ENCODE results near the gene ADI1. TPM values are rescaled to one million over a fixed set of nuclear protein-coding genes. Genes with fewer than 3 reads are reported as not detected.

Gene ADI1, protein sequence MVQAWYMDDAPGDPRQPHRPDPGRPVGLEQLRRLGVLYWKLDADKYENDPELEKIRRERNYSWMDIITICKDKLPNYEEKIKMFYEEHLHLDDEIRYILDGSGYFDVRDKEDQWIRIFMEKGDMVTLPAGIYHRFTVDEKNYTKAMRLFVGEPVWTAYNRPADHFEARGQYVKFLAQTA
- 10 to 100 TPM; 22.8 to 23.7 TPM for total RNA-seq

DNA sequence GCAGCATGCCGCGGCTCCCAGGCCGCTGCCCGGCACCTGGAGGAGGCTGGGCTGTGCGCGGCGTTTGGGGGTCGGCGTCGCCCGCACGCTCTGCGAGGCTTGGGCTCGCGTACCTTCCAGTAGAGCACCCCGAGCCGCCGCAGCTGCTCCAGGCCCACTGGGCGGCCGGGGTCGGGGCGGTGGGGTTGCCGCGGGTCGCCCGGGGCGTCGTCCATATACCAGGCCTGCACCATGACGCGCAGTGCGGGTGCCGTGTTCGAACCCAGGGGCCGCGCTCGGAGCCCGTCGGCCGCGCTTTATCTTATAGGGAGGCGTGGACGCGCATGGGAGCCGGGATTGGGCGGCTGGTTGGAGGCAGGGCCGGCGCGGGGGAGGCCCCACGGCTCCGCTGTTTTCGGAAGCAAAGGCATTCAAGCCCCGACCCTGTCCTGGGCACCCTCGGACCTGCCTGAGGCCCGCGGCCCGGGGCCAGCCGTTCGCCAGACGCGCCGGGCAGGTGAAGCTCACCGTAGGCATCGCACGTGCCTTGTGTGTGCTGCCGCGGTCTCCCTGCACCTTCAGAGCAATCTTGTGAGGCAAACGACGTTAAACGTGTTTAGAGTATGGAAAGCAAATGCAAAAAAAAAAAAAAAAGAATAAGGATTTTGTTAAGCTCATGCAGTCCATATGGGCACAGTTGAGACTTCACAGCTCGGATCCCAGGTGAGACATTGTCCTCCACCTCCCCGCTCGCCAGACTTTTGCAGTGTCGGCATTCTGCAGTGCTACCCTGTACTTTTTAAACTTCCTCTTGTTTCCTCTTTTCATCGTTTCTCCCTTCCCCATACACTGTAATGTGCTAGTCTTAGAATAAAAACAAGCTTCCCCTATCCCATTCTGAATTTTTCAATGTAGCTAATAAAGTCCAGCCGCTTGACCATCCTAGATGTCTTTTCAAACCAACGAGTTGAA lies at the start of gene ADI1:
Gene ADI1 (minus strand): TSS at position 277 of the 951 bp plus-strand sequence. CDS start 44 bp downstream, at position 233.
- Mint-ChIP-seq H3K4me3 (peak within 1 kb of the TSS; percentile 88), H3K4me1 (peaks cover 32% of the 10 kb centered on the region), H3K27ac (peak within 1 kb of the TSS; percentile 62), H3K9me3 (peaks cover 3% of the 10 kb centered on the region), H3K27me3 (no peaks in the 10 kb centered on the region), H3K36me3 (peaks cover 30% of the 10 kb centered on the region)
- peak; percentile 85 for DNase-seq

DNA sequence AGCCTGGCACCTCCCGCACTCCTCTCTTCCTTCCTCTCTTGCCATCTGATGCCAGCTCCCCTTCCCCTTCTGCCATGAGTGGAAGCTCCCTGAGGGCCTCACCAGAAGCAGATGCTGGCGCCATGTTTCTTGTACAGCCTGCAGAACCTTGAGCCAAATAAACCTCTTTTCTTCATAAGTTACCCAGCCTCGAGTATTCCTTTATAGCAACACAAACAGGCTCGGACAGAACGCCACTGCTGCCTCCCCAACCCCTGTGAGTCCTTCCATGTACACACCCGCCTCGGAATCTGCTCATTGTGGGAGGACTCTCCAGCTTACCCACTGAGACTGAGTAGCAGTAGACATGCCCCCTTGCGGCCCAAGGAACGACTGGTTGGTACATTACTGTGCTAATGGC lies 47.5 kb upstream of the ADI1 start:
- H3K4me3 Mint-ChIP-seq = no peak overlapping the region
- peaks cover 10% of the 10 kb centered on the region for H3K36me3 Mint-ChIP-seq
- no peaks in the 10 kb centered on the region for H3K27me3 Mint-ChIP-seq
- H3K9me3 Mint-ChIP-seq = peaks cover 2% of the 10 kb centered on the region
- DNase-seq = no peak
- H3K27ac Mint-ChIP-seq = no peak overlapping the region
- peaks cover 3% of the 10 kb centered on the region for H3K4me1 Mint-ChIP-seq

DNA sequence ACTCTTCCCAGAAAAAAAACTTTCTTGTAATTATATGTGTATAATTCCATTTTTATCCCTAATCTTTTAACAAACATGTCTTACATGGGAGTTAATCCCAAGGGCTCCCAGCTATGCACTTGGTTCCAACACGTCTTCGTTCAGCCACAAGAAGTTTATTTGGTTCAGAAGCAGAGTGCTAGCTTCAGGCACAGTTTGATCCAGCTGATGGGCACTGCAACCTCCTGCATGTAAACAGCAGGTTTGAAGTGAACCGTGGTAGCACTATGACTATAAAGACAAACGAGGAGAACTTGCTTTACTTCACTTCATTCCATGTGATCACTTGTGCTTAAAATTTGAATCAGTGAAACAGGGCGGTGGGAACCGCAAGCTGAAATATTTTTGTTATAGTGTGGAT lies 45.8 kb upstream of the ADI1 start:
- Mint-ChIP-seq H3K4me3 (no peak overlapping the region), H3K4me1 (peaks cover 7% of the 10 kb centered on the region), H3K9me3 (peaks cover 2% of the 10 kb centered on the region), H3K36me3 (peaks cover 14% of the 10 kb centered on the region), H3K27ac (no peak overlapping the region), H3K27me3 (no peaks in the 10 kb centered on the region)
- no peak for DNase-seq

DNA sequence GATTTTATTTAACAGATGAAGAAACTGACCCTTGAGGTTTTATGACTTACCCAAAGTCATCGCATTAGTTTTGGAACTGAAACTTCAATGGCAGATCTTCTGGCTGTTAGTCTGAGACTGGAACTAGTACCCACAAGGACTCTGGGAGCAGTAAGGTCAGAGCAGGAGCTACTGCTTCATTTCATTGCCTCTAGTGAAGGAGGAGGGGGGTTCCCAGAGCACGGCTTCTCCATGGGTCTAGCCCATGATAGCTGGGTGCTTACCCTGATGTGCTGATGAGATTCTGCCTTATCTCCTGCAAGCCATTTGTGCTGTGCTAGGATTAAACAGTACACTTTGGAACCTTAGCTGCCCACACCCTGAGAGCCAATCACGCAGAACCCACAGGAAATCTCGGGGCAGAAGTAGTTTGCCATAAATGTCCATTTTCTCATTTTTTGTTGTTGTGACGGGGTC lies 44.2 kb upstream of the ADI1 start:
- H3K36me3 Mint-ChIP-seq = peaks cover 21% of the 10 kb centered on the region
- H3K27ac Mint-ChIP-seq = peak overlapping the region; percentile 25
- peaks cover 15% of the 10 kb centered on the region for H3K4me1 Mint-ChIP-seq
- DNase-seq = no peak
- H3K9me3 Mint-ChIP-seq = peaks cover 2% of the 10 kb centered on the region
- no peak overlapping the region for H3K4me3 Mint-ChIP-seq
- no peaks in the 10 kb centered on the region for H3K27me3 Mint-ChIP-seq

DNA sequence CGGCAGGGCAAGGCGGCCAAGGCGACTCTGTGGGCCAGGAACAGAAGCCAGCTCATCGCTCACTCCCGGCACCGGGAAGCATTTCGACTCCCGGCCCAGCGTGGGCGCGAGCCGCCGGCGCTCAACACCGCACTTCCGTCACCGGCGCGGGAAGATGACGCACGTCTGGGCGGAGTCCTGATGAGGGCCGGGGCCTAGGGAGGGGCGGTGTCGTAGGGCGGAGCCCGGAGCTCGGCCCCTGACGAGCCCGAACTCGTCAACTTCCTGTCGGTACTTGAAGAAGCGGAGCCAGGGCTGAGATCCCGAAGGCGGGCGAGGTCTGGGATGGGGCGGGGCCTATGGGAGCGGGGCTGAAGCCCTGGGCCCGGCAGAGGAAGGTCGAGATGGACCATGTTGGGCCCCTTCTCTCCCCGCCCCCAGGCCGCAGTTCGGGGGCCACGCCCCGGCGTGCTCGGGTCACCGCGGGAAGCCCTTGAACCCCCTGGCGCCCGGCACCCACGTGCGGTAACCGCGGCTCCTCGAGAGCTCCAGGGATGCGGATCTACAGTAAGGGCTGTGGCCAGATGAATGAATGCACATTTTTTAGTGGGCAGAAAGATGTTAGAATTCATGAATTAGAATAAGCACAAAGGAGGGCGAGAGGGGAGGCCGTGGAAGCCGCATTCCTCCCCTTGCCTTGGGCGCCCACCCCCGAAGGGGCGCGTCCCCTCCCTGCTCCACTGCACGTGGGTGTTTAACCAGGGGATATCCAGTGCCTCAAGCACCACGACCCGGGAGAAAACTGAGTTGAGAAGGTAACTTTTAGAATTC lies 39.1 kb upstream of the ADI1 start, which contains the start of gene RNASEH1:
Gene RNASEH1 (minus strand): TSS at position 129 of the 810 bp plus-strand sequence. CDS start 73 bp downstream, at position 56.
- Mint-ChIP-seq H3K27ac (peak within 1 kb of the TSS; percentile 96), H3K9me3 (no peaks in the 10 kb centered on the region), H3K4me3 (peak within 1 kb of the TSS; percentile 92), H3K36me3 (peaks cover 28% of the 10 kb centered on the region), H3K27me3 (no peaks in the 10 kb centered on the region), H3K4me1 (peaks cover 33% of the 10 kb centered on the region)
- DNase-seq = peak; percentile 99

DNA sequence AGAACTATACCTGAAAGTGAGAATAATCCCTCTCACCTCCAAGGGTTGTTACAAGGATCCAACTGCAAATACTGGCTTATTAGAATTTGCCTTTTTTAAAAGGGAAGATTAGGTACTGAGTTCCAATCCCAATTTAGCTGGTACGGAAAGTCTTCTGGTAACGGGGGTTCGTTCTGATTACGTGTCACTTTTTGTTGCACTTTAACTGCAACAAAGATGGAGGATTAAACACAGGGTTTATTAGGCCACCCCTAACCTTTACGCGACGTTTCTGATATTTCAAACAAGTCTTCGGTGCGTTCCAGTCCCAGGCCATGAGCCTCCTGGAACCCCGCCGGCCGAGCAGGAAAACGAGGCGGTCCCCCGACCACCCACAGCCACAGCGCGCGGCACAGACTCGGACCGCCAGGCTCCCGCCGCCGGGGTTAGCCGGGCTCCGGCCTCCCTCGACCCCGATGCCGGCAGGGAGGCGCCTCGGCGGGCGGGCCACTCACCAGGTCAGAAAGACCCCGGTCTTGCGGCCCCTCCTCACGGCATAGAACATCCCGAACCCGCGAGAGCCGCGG lies 38.4 kb upstream of the ADI1 start:
- H3K9me3 Mint-ChIP-seq = no peaks in the 10 kb centered on the region
- peaks cover 28% of the 10 kb centered on the region for H3K36me3 Mint-ChIP-seq
- H3K27me3 Mint-ChIP-seq = no peaks in the 10 kb centered on the region
- DNase-seq = no peak
- H3K27ac Mint-ChIP-seq = peak overlapping the region; percentile 96
- H3K4me1 Mint-ChIP-seq = peaks cover 30% of the 10 kb centered on the region
- peak overlapping the region; percentile 92 for H3K4me3 Mint-ChIP-seq

DNA sequence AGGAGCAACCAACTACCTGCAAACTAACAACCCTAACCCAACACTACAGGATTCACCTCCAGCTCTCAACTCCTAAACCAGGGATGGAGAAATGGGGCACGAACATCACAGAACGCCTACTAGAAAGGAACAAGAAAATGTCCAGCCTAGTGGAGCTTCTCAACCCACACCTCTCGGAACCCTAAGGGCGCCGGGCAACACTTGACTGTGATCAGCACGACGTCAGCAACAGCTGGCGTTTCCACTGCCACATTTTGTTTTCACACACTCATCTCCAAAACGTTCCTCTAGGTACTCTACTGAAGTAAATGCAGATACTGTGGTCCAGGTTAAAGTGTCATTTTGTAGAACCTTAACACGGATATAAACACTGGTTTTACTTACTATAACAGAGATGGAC lies 34.6 kb upstream of the ADI1 start:
- no peak overlapping the region for H3K4me3 Mint-ChIP-seq
- H3K9me3 Mint-ChIP-seq = no peaks in the 10 kb centered on the region
- H3K27me3 Mint-ChIP-seq = no peaks in the 10 kb centered on the region
- no peak for DNase-seq
- no peak overlapping the region for H3K27ac Mint-ChIP-seq
- H3K4me1 Mint-ChIP-seq = peaks cover 18% of the 10 kb centered on the region
- H3K36me3 Mint-ChIP-seq = peaks cover 33% of the 10 kb centered on the region

DNA sequence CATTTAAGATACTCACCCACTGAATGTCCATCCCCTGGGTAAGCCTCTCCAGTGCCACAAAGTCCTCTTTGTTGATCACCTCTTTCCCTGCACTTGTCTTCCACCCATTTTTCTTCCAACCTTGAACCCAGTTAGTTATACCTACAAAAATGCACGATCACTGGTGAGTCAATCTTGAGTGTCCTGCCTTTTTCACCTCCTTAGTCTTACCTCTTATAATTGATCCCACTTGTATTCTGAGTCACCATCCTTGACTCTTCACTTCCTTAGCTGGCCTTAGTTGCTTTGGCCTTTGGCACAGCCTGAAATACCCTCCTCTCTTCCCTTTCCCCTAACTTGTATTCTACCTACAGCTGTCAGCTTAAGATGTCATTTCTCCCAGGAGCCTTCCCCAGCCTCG lies 28.6 kb upstream of the ADI1 start:
- H3K4me3 Mint-ChIP-seq = no peak overlapping the region
- H3K4me1 Mint-ChIP-seq = no peaks in the 10 kb centered on the region
- no peak overlapping the region for H3K27ac Mint-ChIP-seq
- H3K36me3 Mint-ChIP-seq = peaks cover 39% of the 10 kb centered on the region
- no peaks in the 10 kb centered on the region for H3K9me3 Mint-ChIP-seq
- no peaks in the 10 kb centered on the region for H3K27me3 Mint-ChIP-seq
- DNase-seq = no peak

DNA sequence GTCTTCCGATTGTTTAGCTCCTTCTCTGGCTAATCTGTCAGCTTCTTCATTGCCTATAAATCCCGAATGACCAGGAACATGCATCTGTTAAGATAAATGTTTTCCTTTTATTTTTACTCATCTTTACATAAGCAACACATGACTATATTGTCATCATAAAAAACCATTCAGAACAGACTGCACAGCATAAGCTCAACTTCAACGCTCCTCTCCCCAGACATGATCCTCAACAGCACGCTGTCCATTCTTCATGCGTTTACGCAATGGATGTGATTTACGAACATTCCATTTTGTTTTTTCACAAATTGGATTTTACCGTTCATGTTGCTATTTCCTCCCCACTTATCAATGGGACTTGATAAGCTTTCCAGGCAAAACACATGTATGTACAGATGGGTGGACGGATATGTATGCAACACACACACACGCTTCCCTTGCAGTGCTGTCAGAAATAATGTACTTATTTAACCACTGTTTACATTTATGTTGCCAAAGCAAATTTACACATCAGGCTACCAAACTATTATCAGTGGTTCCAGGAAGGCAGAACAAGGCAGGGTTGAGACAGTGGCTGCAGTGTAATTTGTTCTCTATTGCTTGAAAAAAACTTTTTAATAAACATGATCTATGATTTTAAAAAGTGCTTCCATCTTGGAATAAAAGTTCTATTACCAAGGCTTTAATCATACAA lies 26.6 kb upstream of the ADI1 start:
- Mint-ChIP-seq H3K36me3 (peaks cover 39% of the 10 kb centered on the region), H3K4me3 (no peak overlapping the region), H3K27ac (no peak overlapping the region), H3K27me3 (no peaks in the 10 kb centered on the region), H3K9me3 (no peaks in the 10 kb centered on the region), H3K4me1 (no peaks in the 10 kb centered on the region)
- no peak for DNase-seq

DNA sequence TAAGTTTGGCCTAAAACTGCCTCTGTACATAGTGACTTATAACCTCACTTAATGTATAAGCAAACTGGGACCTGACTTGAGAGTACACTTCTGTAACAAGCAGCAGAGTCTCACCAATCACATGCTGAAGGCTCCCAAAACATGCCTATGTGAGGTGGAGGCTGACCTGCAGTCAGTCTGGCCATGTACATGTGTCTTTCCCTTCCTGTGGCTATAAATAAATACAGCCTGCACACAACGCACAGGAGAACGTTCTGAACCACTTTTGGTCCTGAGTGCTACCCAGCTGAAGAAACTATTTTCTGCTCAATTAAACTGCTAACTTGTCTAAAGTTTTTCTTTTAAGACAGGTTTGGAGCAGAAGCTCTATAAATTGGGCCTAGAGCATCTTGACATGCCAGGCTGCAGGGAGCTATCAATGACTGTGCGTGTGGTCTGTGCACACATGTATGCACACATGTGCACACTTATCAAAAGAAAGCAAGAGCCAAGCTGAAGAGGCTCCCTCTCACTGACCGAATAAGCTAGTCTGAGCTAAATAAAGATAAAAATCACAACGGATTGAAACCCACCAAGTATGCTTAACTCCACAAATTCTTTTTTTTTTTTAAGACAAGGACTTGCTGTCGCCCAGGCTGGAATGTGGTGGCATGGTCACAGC lies 23.8 kb upstream of the ADI1 start:
- DNase-seq = no peak
- Mint-ChIP-seq H3K27ac (no peak overlapping the region), H3K4me1 (no peaks in the 10 kb centered on the region), H3K4me3 (no peak overlapping the region), H3K9me3 (no peaks in the 10 kb centered on the region), H3K27me3 (no peaks in the 10 kb centered on the region), H3K36me3 (peaks cover 18% of the 10 kb centered on the region)

DNA sequence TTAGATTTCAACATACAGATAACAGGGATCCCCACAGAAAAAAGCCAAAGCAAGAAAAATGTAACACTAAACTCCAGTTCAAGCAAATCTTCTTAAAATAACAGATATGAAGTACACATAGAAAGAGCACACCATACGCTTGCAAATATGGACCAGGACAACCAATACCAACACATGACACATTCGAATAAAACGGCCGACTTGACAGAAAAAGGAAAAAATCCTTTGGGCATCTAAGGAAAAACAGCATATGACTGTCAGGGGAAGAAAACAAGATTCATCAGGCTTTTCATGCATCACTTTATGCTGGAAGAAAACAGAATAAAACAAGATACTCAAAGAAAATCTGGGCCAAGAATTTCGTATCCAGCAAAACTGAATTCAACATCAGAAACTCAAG lies 22.8 kb upstream of the ADI1 start:
- Mint-ChIP-seq H3K27me3 (no peaks in the 10 kb centered on the region), H3K4me1 (no peaks in the 10 kb centered on the region), H3K27ac (no peak overlapping the region), H3K4me3 (no peak overlapping the region), H3K36me3 (peaks cover 15% of the 10 kb centered on the region), H3K9me3 (no peaks in the 10 kb centered on the region)
- DNase-seq = no peak

DNA sequence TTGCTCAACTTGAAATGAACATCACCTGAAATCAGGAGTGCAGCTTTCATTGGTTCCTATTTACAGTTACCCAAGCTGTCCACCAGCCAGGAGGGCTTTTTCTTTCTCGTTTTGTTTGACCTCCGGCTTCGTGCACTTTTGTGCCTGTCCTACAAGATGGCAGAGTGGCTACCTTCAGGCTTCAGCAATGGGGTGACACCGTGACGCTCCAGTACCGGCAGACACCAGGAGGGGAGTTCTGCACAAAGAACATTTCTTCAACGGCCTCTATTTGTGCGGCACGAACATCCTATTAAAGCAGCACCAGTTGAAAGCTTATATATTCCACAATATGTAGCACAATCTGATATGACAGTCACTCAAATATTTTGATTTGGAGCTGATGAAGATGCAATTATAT lies 20.5 kb upstream of the ADI1 start:
- no peaks in the 10 kb centered on the region for H3K9me3 Mint-ChIP-seq
- no peak overlapping the region for H3K27ac Mint-ChIP-seq
- H3K36me3 Mint-ChIP-seq = peaks cover 14% of the 10 kb centered on the region
- H3K27me3 Mint-ChIP-seq = no peaks in the 10 kb centered on the region
- DNase-seq = no peak
- H3K4me3 Mint-ChIP-seq = no peak overlapping the region
- H3K4me1 Mint-ChIP-seq = peaks cover 9% of the 10 kb centered on the region

DNA sequence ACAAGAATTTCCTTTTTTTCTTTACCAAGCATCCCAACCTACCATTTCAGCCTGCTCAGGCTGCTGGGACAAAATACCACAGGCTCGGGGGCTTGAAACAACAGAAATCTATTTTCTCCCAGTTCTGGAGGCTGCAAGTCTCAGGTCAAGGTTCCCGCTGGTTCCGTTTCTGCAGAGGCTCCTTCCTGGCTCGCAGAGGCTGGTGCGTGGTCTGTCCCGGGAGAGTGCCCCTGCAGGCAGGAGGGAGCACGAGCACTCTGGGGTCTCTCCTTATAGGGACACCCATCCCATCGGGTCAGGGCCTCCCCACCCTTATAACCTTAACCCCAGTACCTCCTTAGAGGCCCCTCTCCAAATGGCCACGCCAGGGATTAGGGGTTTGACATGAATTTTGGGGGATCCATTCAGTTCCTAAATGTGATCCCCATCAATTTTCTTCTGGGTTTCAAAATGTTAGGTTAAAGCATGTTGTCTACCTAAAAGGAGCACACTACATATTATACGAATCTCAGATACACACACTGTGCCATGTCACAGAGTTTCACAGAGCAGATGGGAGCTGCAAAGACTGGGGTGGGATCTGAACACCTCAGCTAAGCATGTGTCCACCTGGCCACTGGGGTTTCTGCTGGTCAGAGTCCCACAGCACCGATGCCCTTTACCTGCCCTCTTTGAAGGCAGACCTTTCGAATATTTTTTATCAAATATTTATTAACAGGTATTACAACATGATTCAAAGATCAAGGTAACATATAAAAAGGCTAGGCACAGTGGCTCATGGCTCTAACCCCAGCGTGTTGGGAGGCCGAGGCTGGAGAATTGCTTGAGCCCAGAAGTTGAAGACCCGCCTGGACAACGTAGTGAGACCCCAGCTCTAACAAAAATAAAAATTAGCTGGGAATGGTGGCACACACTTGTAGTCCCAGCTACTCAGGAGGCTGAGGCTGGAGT lies 17.6 kb upstream of the ADI1 start:
- peaks cover 9% of the 10 kb centered on the region for H3K4me1 Mint-ChIP-seq
- H3K27ac Mint-ChIP-seq = peak overlapping the region; percentile 88
- peaks cover 10% of the 10 kb centered on the region for H3K36me3 Mint-ChIP-seq
- no peaks in the 10 kb centered on the region for H3K27me3 Mint-ChIP-seq
- peak overlapping the region; percentile 85 for H3K4me3 Mint-ChIP-seq
- DNase-seq = peak; percentile 46
- no peaks in the 10 kb centered on the region for H3K9me3 Mint-ChIP-seq
